Caco-2 (cell line): ENCODE results near the gene CHMP3. TPM values are rescaled to one million over a fixed set of nuclear protein-coding genes. Genes with fewer than 3 reads are reported as not detected.

Experiments used
- BruUV-seq: library from RNA; stranded (reverse); fragments of 400-500 nt; replicated peaks from 2 replicates; lab custom pipeline; 2021; lab: Mats Ljungman, UMichigan
- CTCF ChIA-PET: fragments of 300-600 bp; sonication (Branson Sonifier 250); formaldehyde crosslinking; loops from one replicate; lab custom pipeline; 2022; ENCODE audit warnings: antibody characterized with exemption; lab: Charles Lee
- POLR2A ChIA-PET: fragments of 300-600 bp; sonication (Branson Sonifier 250); formaldehyde crosslinking; loops from one replicate; lab custom pipeline; 2022; ENCODE audit warnings: antibody characterized with exemption; lab: Charles Lee
- DNase-seq, 2 experiments: peaks; one replicate each; pipeline versions ENCODE4 v3.0.0 to v3.0.0-alpha.2; 2020 to 2022
- H3K27me3 ChIP-seq: replicated peaks from 2 replicates; pipeline ENCODE4 v1.6.0; 2011; ENCODE audit warnings: low read length; ENCODE audit not compliant: control insufficient read depth, insufficient read depth
- H3K36me3 ChIP-seq: 2 replicates; pipeline ENCODE4 v1.5.1; 2011; ENCODE audit warnings: low read length; ENCODE audit not compliant: control insufficient read depth, insufficient read depth
- H3K4me1 ChIP-seq: fragments of 250-450 bp; sonication (Bioruptor Pico); 2 replicates; pipeline ENCODE4 v1.5.1; 2020; ENCODE audit warnings: mild to moderate bottlenecking
- H3K4me3 ChIP-seq: 2 replicates; pipeline ENCODE4 v1.5.1; 2011; ENCODE audit warnings: low read depth, mild to moderate bottlenecking, control low read depth, low read length
- H3K9me3 ChIP-seq: fragments of 250-450 bp; sonication (Bioruptor Pico); 2 replicates; pipeline ENCODE4 v1.5.1; 2020; ENCODE audit warnings: mild to moderate bottlenecking, moderate library complexity
- H3K27ac Mint-ChIP-seq: one replicate; pipeline ENCODE4 v1.8.0; 2022; ENCODE audit warnings: mixed read lengths; ENCODE audit not compliant: unreplicated experiment
- H3K27me3 Mint-ChIP-seq: one replicate; pipeline ENCODE4 v1.8.0; 2022; ENCODE audit warnings: mixed read lengths; ENCODE audit not compliant: insufficient read depth, unreplicated experiment
- H3K36me3 Mint-ChIP-seq: one replicate; pipeline ENCODE4 v1.8.0; 2022; ENCODE audit warnings: mild to moderate bottlenecking, mixed read lengths; ENCODE audit not compliant: insufficient read depth, unreplicated experiment
- H3K4me1 Mint-ChIP-seq: one replicate; pipeline ENCODE4 v1.8.0; 2022; ENCODE audit warnings: low read depth, mixed read lengths; ENCODE audit not compliant: unreplicated experiment
- H3K4me3 Mint-ChIP-seq: one replicate; pipeline ENCODE4 v1.8.0; 2022; ENCODE audit warnings: mild to moderate bottlenecking, moderate library complexity, mixed read lengths; ENCODE audit not compliant: unreplicated experiment
- H3K9me3 Mint-ChIP-seq: one replicate; pipeline ENCODE4 v1.8.0; 2022; ENCODE audit warnings: mixed read lengths; ENCODE audit not compliant: unreplicated experiment
- CTCF ChIP-seq, 2 experiments: fragments of 200-600 bp in 1 of 2; IDR thresholded peaks; 1 replicate in 1 of 2; 2 replicates in 1 of 2; pipeline versions ENCODE4 v1.5.1 to v1.8.0; 2011 to 2022; ENCODE audit warnings: antibody characterized with exemption in 1 of 2, control low read depth in 1 of 2, inconsistent platforms in 1 of 2, low read depth in 1 of 2, low read length in 1 of 2, mild to moderate bottlenecking in 1 of 2, moderate library complexity in 1 of 2; ENCODE audit not compliant: insufficient read depth in 1 of 2, severe bottlenecking in 1 of 2, unreplicated experiment in 1 of 2
- intact Hi-C: fragments of 100-400 bp; cut with micrococcal nuclease; formaldehyde crosslinking; loops from one replicate; pipeline ENCODE4 v1.10.0; 2022; ENCODE audit not compliant: unreplicated experiment
- total RNA-seq: library from RNA; stranded (reverse); gene quantifications from 2 replicates; pipeline ENCODE4 v1.2.3, GENCODE V29; 2022

The CHMP3 gene
- total RNA-seq, 1 experiment from 2014 or later = 93.5 TPM

- peaks cover 7% of the 10 kb centered on the region; the same call in 1 of the 2 replicates for H3K9me3 ChIP-seq
- Mint-ChIP-seq H3K4me1 (peaks cover 9% of the 10 kb centered on the region), H3K9me3 (no peaks in the 10 kb centered on the region), H3K27ac (no peak overlapping the region), H3K36me3 (peaks cover 6% of the 10 kb centered on the region), H3K4me3 (no peak overlapping the region), H3K27me3 (no peaks in the 10 kb centered on the region)
- DNase-seq = no peak
- no TSS peak for BruUV-seq
- intact Hi-C loops = loop anchor here (10.0 kb wide), 1 partner anchor 242 kb away; no protein-coding TSS in a partner anchor
- no peak for TF ChIP-seq CTCF (IDR thresholded peaks at IDR 0.05; ENCODE audit: insufficient read depth in 1 of 2, low read depth in 1 of 2, low read length in 1 of 2, severe bottlenecking in 1 of 2, unreplicated experiment in 1 of 2)
- no peak overlapping the region for H3K4me3 ChIP-seq
- H3K36me3 ChIP-seq = no peaks in the 10 kb centered on the region
- no peaks in the 10 kb centered on the region for H3K27me3 ChIP-seq
- H3K4me1 ChIP-seq = no peaks in the 10 kb centered on the region
- POLR2A ChIA-PET = no interaction called here
- CTCF ChIA-PET = no interaction called here
Measured at GRCh38 chr2:86522711-86523110, 40.5 kb downstream of the CHMP3 start.

- ChIA-PET CTCF (no interaction called here), POLR2A (no interaction called here)
- Mint-ChIP-seq H3K4me1 (peaks cover 9% of the 10 kb centered on the region), H3K36me3 (peaks cover 6% of the 10 kb centered on the region), H3K27ac (no peak overlapping the region), H3K9me3 (no peaks in the 10 kb centered on the region), H3K27me3 (no peaks in the 10 kb centered on the region), H3K4me3 (no peak overlapping the region)
- no peaks in the 10 kb centered on the region for H3K4me1 ChIP-seq
- H3K4me3 ChIP-seq = no peak overlapping the region
- no TSS peak for BruUV-seq
- intact Hi-C loops = loop anchor here (10.0 kb wide), 1 partner anchor 243 kb away; no protein-coding TSS in a partner anchor
- no peaks in the 10 kb centered on the region for H3K27me3 ChIP-seq
- H3K9me3 ChIP-seq = peaks cover 7% of the 10 kb centered on the region; the same call in 1 of the 2 replicates
- TF ChIP-seq CTCF (IDR thresholded peaks at IDR 0.05; ENCODE audit: insufficient read depth in 1 of 2, low read depth in 1 of 2, low read length in 1 of 2, severe bottlenecking in 1 of 2, unreplicated experiment in 1 of 2) = no peak
- DNase-seq = no peak
- H3K36me3 ChIP-seq = no peaks in the 10 kb centered on the region
Measured at GRCh38 chr2:86521922-86522321, 41.3 kb downstream of the CHMP3 start.

- Mint-ChIP-seq H3K27me3 (no peaks in the 10 kb centered on the region), H3K4me3 (no peak overlapping the region), H3K4me1 (no peaks in the 10 kb centered on the region), H3K36me3 (peaks cover 6% of the 10 kb centered on the region), H3K9me3 (no peaks in the 10 kb centered on the region), H3K27ac (no peak overlapping the region)
- no peak for TF ChIP-seq CTCF (IDR thresholded peaks at IDR 0.05; ENCODE audit: insufficient read depth in 1 of 2, low read depth in 1 of 2, low read length in 1 of 2, severe bottlenecking in 1 of 2, unreplicated experiment in 1 of 2)
- Histone ChIP-seq H3K27me3 (no peaks in the 10 kb centered on the region), H3K9me3 (peaks cover 7% of the 10 kb centered on the region; the same call in 1 of the 2 replicates), H3K36me3 (no peaks in the 10 kb centered on the region), H3K4me3 (no peak overlapping the region), H3K4me1 (no peaks in the 10 kb centered on the region)
- CTCF ChIA-PET = no interaction called here
- intact Hi-C loops = loop anchor here (10.0 kb wide), 1 partner anchor 245 kb away; no protein-coding TSS in a partner anchor
- no peak for DNase-seq
- POLR2A ChIA-PET = no interaction called here
- no TSS peak for BruUV-seq
Measured at GRCh38 chr2:86520153-86520552, 43.1 kb downstream of the CHMP3 start.
